RCC 7860 (cell line): ENCODE results near the gene ADORA2A.

Experiments
- DNase-seq: peaks from one replicate; pipeline ENCODE4 v3.0.0-alpha.2; 2015; ENCODE audit warnings: low spot score
- FAIRE-seq: peaks from 2 replicates; lab custom pipeline; 2012; peaks lifted over from hg19 to GRCh38; lab: Jason Lieb, UNC

Gene ADORA2A

GRCh38 chr22:24427500-24428164 lies at the start of gene ADORA2A:
ADORA2A (plus strand) TSS chr22:24427599; CDS start chr22:24433405, 5,806 bp downstream.
- DNase-seq (no peak), FAIRE-seq (no peak)

GRCh38 chr22:24379536-24379935 lies 47.9 kb upstream of the ADORA2A start:
- DNase-seq (no peak), FAIRE-seq (no peak)

DNA sequence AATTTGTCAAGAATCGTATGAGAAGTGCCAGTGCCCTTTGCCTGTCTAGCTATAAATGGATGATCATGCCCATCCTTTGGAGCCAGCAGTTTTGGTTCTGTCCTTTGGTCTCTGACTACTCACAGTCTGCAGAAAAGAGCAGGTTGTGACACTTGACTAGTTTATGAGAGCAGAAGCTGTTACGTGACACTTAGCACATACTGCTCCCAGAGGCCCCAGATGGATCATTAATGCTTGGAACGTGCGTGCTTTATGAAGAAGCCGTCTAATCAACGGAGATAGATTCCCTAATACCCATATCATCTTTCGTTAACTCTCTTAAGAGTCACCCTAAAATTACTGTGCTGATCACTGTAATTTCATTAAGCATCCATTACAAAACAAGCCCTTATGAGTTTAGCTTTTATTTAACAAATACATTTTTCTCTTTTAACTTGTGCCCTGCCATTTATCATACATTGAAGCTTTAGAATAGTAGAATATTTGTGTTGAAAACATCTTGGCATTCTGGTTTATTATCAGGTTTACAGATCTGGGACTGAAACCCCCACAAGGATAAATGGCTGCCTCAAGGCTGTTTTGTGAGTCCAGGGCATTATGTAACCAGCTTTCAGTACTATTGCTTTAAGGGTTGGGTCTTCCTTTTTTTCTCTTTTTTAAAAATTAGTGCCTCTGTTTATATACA lies 47.0 kb upstream of the ADORA2A start:
- DNase-seq, result no peak

GRCh38 chr22:24380905-24381230 lies 46.5 kb upstream of the ADORA2A start:
- no peak for DNase-seq
- FAIRE-seq, result no peak

More for the DNA sequence above, 47.0 kb upstream of the ADORA2A start:
- FAIRE-seq, result no peak

DNA sequence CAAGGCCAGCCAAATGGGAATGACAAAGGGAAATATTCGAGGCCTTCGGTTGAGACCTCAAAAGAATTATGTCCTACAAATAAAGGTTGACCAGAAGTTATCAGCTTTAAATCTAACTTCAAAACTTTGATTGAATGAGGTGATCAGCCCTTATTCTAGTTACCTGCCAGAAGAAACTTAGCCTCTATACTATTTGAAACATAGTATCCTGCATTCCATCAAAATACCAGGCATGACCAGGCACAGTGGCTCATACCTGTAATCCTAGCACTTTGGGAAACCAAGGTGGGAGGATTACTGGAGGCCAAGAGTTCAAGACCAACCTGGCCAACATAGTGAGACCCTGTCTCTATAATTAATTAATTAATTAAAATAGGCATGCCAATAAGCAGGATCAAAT lies 44.3 kb upstream of the ADORA2A start:
- no peak for FAIRE-seq
- no peak for DNase-seq

DNA sequence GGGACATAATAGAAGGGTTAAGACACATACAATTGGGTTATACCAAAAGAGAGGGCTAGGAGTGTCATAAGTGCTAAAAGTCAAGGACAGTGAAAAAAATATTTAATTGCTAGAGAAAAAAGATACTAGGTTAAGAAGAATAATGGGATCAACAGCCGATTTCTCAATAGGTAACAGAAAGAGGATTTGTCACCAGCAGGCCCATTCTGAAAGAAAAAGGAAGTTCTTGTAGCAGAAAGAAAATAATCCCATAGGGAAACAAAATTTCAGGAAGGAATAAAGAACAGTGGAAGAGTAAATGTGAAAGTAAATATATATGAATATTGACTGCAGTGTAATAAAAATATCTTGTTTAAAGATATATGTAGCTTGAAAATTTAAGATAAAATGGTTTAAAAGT lies 43.3 kb upstream of the ADORA2A start:
- no peak for FAIRE-seq

DNA sequence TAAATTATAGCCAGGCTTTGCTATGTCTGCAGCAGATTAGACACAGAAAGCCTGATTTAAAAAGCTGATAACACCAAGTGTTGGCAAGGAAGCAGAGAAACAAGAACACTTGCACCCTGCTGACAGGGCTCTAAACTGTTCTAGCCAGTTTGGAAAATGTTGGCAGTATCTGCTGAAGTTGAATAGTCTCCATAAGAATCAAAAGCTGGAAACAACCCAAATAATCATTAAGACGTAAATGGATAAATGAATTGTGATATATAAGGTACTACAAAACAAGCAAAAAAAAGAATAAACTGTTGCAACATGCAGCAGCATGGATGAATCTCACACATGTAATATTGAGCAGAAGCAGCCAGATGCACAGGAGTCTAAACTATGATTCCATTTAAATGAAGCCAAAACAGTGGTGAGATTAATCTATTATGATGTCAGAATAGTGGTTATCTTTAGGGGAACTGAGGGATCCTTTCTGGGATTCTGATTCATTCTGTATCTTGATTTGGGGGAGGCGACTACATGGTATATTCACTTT lies 40.4 kb upstream of the ADORA2A start:
- DNase-seq, result no peak
- no peak for FAIRE-seq

More for the DNA sequence above, 43.3 kb upstream of the ADORA2A start:
- DNase-seq, result no peak

- DNase-seq, result no peak
- FAIRE-seq, result no peak
Observed at GRCh38 chr22:24389680-24390079, 37.7 kb upstream of the ADORA2A start.

- DNase-seq (no peak), FAIRE-seq (no peak)
Observed at GRCh38 chr22:24390156-24390555, 37.2 kb upstream of the ADORA2A start.

DNA sequence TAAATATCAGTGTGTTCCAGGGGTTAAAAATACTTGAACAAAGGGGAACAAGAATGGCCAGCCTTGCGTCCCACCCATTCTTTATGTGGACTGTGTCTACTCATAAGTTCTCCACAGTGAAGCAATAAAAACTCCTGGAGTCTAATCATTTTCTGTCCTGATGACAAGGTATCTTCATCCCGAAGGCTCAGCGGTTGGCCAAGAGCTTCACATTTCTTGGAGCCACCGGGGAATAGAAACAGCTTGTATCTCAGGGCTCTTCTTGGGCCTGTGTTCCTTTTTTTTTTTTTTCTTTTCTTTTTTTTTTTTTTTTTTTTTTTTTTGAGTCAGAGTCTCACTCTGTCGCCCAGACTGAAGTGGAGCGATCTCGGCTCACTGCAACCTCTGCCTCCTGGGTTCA lies 36.8 kb upstream of the ADORA2A start:
- FAIRE-seq (no peak), DNase-seq (no peak)

DNA sequence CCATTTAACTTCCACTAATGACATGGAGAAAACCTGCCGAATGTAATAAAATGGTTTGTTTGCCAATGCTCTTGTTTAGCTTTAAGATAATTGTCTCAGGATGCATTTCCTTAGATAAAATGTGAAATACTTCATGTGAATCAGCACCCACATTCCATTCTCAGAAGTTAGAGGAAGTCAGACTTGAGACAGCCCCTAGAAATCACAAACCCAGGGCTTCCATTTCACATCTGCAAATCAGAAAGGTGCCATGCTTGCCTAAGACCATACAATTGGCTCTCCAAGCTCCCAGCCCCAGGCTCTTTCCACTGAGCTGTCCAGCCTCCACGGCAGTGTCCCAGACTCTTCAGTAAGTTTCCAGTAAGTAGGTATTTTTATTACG lies 35.6 kb upstream of the ADORA2A start:
- FAIRE-seq, result no peak
- DNase-seq, result no peak

GRCh38 chr22:24392218-24392931 lies 35.0 kb upstream of the ADORA2A start:
- DNase-seq (no peak), FAIRE-seq (no peak)

DNA sequence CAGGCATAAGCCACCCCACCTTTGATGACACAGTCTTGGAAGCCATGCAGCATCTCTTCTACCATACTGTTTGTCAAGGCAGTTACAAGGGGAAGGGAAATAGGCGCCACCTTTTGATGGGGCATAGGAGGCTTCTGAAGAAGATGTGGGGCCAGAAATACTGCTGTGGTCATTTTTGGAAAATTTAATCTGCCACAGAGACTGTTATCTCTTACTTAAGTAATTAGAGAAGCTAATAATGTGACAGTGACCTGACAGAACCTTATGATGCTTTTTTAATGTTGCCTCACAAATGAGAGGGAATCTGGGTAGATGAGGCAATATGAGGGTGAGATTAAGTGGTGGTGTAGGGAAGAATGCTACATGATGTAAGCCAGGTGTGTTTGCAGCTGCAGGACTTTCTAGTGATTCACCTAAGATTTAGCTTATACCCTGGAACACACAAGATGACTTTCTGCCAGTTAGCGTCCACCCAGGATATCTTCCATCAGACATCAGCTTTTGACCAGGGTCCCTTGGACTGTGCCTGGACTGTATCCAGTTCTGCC lies 34.3 kb upstream of the ADORA2A start:
- DNase-seq (no peak), FAIRE-seq (no peak)

- DNase-seq (no peak), FAIRE-seq (no peak)
Observed at GRCh38 chr22:24393848-24394247, 33.6 kb upstream of the ADORA2A start.

DNA sequence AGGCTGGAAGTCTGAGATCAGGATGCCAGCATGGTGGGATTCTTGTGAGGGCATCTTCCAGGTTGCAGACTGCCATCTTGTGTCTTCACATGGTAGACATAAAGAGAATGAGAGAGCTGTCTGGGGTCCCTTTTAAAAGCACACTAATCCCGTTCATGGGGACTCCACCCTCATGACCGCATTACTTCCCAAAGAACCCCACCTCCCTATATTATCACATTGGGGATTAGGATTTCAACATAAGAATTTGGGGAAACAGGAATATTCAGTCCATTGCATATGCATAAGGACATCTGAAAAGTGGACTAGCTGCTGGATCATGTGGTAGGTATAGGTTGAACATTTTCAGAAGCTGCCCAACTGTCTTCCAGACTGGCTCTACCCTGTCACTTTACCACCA lies 33.1 kb upstream of the ADORA2A start:
- DNase-seq (no peak), FAIRE-seq (no peak)

DNA sequence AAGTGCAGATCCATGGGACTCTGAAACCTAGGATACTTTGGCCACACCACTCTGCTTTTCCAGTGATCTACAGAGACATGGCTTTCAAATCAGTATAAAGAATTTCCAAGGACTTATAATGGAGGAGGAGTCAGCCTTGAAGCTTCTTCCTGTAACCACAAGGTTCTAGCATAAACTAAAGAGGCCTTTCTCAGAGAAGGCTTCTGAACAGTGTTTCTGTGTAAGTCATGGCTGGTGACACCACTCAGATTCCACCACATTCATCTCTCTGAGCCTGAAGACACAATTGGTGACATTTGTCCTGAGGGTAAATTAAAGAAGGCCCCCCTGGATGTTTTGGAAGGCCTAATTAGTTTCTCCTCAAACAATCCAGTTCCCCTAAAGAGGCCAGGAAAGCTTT lies 29.0 kb upstream of the ADORA2A start:
- FAIRE-seq (no peak), DNase-seq (no peak)

GRCh38 chr22:24400034-24400725 lies 27.2 kb upstream of the ADORA2A start:
- DNase-seq (no peak), FAIRE-seq (no peak)

GRCh38 chr22:24400726-24401596 lies 26.4 kb upstream of the ADORA2A start:
- FAIRE-seq, result no peak
- DNase-seq, result no peak

DNA sequence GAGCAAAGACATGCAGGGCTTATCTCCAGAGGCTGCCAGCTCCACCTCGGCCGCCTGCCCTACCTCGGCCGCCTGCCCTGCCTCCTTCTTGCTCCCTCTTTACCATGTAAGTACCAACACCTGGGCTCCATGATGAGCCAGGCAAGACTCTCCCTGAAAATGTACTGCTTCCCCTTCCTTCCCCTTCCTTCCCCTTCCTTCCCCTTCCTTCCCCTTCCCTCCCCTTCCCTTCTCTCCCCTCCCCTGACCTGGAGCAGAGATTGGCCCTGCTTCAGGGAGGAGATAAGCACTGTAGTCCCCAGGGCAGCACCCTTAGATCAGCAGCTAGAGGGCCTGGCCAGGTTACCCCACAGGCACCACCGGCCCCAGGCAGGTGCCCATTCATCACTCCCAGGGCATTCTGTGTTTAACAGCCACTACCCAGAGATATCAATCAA lies 25.4 kb upstream of the ADORA2A start:
- no peak for DNase-seq
- no peak for FAIRE-seq
